HepG2 (cell line): Measurements from ENCODE around the gene ATP6V1G3. TPM values are rescaled to one million over a fixed set of nuclear protein-coding genes. Genes with fewer than 3 reads are reported as not detected.

Experiments
- ATAC-seq: fragments of 200-7000 bp; cut with Tn5 transposase; 3 replicates; pipeline ENCODE4 v1.9.1; 2020; ENCODE audit warnings: mild to moderate bottlenecking, moderate library complexity
- Bru-seq: library from RNA; stranded (reverse); fragments of 400-500 nt; gene quantifications from one replicate; lab custom pipeline; 2021; lab: Mats Ljungman, UMichigan
- BruChase-seq, 2 experiments: library from RNA; stranded (reverse); fragments of 400-500 nt; gene quantifications; one replicate each; lab custom pipeline; 2021; lab: Mats Ljungman, UMichigan
- BruUV-seq: library from RNA; stranded (reverse); fragments of 400-500 nt; replicated peaks from 2 replicates; lab custom pipeline; 2021; lab: Mats Ljungman, UMichigan
- CTCF ChIA-PET: fragments of 300-600 bp; formaldehyde crosslinking; extraction: SDS; loops from one replicate; lab custom pipeline; 2021; ENCODE audit warnings: low total read pairs, inconsistent platforms, low intra/inter-chr PET ratio; lab: Yijun Ruan, JAX
- POLR2A ChIA-PET: fragments of 350-600 bp; sonication (Branson Sonifier 250); formaldehyde crosslinking; loops from one replicate; lab custom pipeline; 2020; ENCODE audit warnings: antibody characterized with exemption, inconsistent platforms; lab: Yijun Ruan, JAX
- DNase-seq: peaks from one replicate; pipeline ENCODE4 v3.0.0-alpha.2; 2015; ENCODE audit warnings: low spot score
- FAIRE-seq: peaks from 3 replicates; lab custom pipeline; 2011; peaks lifted over from hg19 to GRCh38; lab: Jason Lieb, UNC
- H2AFZ ChIP-seq: one replicate; pipeline ENCODE4 v1.6.1; 2011; ENCODE audit warnings: low read length, inconsistent platforms
- H3K27ac ChIP-seq: fragments of 300-600 bp; 3 replicates; pipeline ENCODE4 v1.8.0; 2011; ENCODE audit warnings: mixed run types, mild to moderate bottlenecking, mixed read lengths, low read length, inconsistent platforms; ENCODE audit not compliant: insufficient read depth; ENCODE audit errors: extremely low read length
- H3K27me3 ChIP-seq, 2 experiments: fragments of 200-600 bp in 1 of 2; 2 replicates in 1 of 2; 3 replicates in 1 of 2; pipeline versions ENCODE4 v1.6.0 to v1.8.0; 2011; ENCODE audit warnings: low read length in 2 of 2, mild to moderate bottlenecking in 2 of 2, moderate library complexity in 2 of 2, inconsistent platforms in 1 of 2; ENCODE audit not compliant: insufficient read depth in 2 of 2, control insufficient read depth in 1 of 2
- H3K36me3 ChIP-seq, 2 experiments: fragments of 200-600 bp in 1 of 2; replicated peaks in 1 of 2; 2 replicates in 1 of 2; 3 replicates in 1 of 2; pipeline versions ENCODE4 v1.5.1 to v1.8.0; 2011; ENCODE audit warnings: low read length in 2 of 2, inconsistent platforms in 1 of 2; ENCODE audit not compliant: insufficient read depth in 2 of 2, control insufficient read depth in 1 of 2
- H3K4me1 ChIP-seq: 2 replicates; pipeline ENCODE4 v1.5.1; 2012; ENCODE audit warnings: low read length, inconsistent platforms; ENCODE audit not compliant: insufficient read depth
- H3K4me2 ChIP-seq: 2 replicates; pipeline ENCODE4 v1.6.0; 2011; ENCODE audit warnings: low read depth, low read length, inconsistent platforms
- H3K4me3 ChIP-seq, 3 experiments: fragments of 200-600 bp in 1 of 3; sonication (generic), shearing (Covaris generic) in 1 of 3; replicated peaks in 1 of 3; 2 replicates each; pipeline ENCODE4 v1.5.1; 2011 to 2016; ENCODE audit warnings: low read length in 3 of 3, inconsistent platforms in 2 of 3, low read depth in 2 of 3, mild to moderate bottlenecking in 2 of 3, control low read depth in 1 of 3, mixed read lengths in 1 of 3; ENCODE audit not compliant: insufficient read depth in 1 of 3
- H3K79me2 ChIP-seq: one replicate; pipeline ENCODE4 v1.6.1; 2011; ENCODE audit warnings: low read length, inconsistent platforms; ENCODE audit not compliant: insufficient read depth
- H3K9ac ChIP-seq: 2 replicates; pipeline ENCODE4 v1.6.0; 2011; ENCODE audit warnings: mild to moderate bottlenecking, low read depth, low read length, inconsistent platforms; ENCODE audit not compliant: insufficient read depth
- H3K9me3 ChIP-seq: 2 replicates; pipeline ENCODE4 v1.5.1; 2012; ENCODE audit warnings: mild to moderate bottlenecking, low read length
- H4K20me1 ChIP-seq: 2 replicates; pipeline ENCODE4 v1.6.0; 2011; ENCODE audit warnings: inconsistent platforms, mild to moderate bottlenecking, low read length, moderate library complexity; ENCODE audit not compliant: insufficient read depth
- NFYB ChIP-seq: sonication (generic); formaldehyde crosslinking; IDR thresholded peaks from 2 replicates; pipeline ENCODE4 v1.4.0; 2020; ENCODE audit warnings: missing genetic modification reagents
- TMF1 ChIP-seq: sonication (generic); formaldehyde crosslinking; IDR thresholded peaks from 2 replicates; pipeline ENCODE4 v1.8.1; 2022; ENCODE audit warnings: low read depth, missing genetic modification reagents
- ZFP36L2 ChIP-seq: sonication (generic); formaldehyde crosslinking; IDR thresholded peaks from 2 replicates; pipeline ENCODE4 v1.4.0; 2020; ENCODE audit warnings: missing genetic modification reagents
- ZNF101 ChIP-seq: sonication (generic); formaldehyde crosslinking; IDR thresholded peaks from 2 replicates; pipeline ENCODE4 v1.4.0; 2020; ENCODE audit warnings: mild to moderate bottlenecking, low read depth, missing genetic modification reagents, borderline replicate concordance
- ZNF326 ChIP-seq: sonication (generic); formaldehyde crosslinking; IDR thresholded peaks from 2 replicates; pipeline ENCODE4 v1.4.0; 2020; ENCODE audit warnings: missing genetic modification reagents, borderline replicate concordance
- WGBS: methylation state at CpG from one replicate; pipeline ENCODE4 v1.1.6; 2017; ENCODE audit warnings: low lambda C conversion rate; 5-methylcytosine and 5-hydroxymethylcytosine counted together
- in situ Hi-C: cut with HindIII; loops from 2 replicates; pipeline ENCODE4 v1.10.0; 2017; ENCODE audit warnings: low pct_unique_long_range_greater_than_20kb; ENCODE audit not compliant: extremely low pct_ligation_motif_present
- intact Hi-C: fragments of 100-400 bp; cut with micrococcal nuclease; formaldehyde crosslinking; loops from one replicate; pipeline ENCODE4 v1.10.0; 2022; ENCODE audit not compliant: unreplicated experiment
- long read RNA-seq, 2 experiments: library from RNA in 1 of 2; library from polyadenylated mRNA in 1 of 2; stranded (forward) in 1 of 2; unstranded in 1 of 2; transcript quantifications; one replicate each; pipeline ENCODE4 v2.0.0, GENCODE V29; 2019 to 2022
- polyA minus RNA-seq, 3 experiments: library from RNA; depleted of rRNA, polyadenylated mRNA; stranded (reverse); fragments of >200 nt; gene quantifications; 2 replicates each; pipeline ENCODE4 v1.2.3, GENCODE V29; 2011; ENCODE audit warnings: low replicate concordance in 1 of 3
- polyA plus RNA-seq, 8 experiments: library from polyadenylated mRNA; depleted of rRNA in 3 of 8; stranded (reverse) in 7 of 8; unstranded in 1 of 8; fragments of >200 nt; fragmentation: Illumina TruSeq in 4 of 8; extraction: Trizol in 4 of 8; gene quantifications; 2 replicates each; pipeline versions ENCODE4 v1.2.1 to v1.2.3, GENCODE V29; 2011 to 2016; ENCODE audit warnings: low read depth in 4 of 8, missing spikeins in 1 of 8, mixed read lengths in 1 of 8; ENCODE audit not compliant: insufficient read depth in 1 of 8
- total RNA-seq, 5 experiments: library from RNA; depleted of rRNA; stranded (reverse); fragments of >200 nt; fragmentation: Illumina TruSeq; extraction: Trizol; gene quantifications; 2 replicates each; pipeline ENCODE4 v1.2.3, GENCODE V29; 2016; ENCODE audit warnings: low read depth in 1 of 5
- TF ChIP-seq, protein P1 (sequence below): sonication (generic); formaldehyde crosslinking; conservative IDR thresholded peaks from 2 replicates; pipeline ENCODE4 v1.8.0; 2022; ENCODE audit warnings: low read depth, missing genetic modification reagents

Gene ATP6V1G3
- total RNA-seq (2016; rRNA removed; fragmentation: Illumina TruSeq; extraction: Trizol) (not detected in 2 replicates), polyA plus RNA-seq (2011; rRNA removed) (not detected in 2 replicates), polyA minus RNA-seq (2011; rRNA and poly(A)+ RNA removed; ENCODE audit: low replicate concordance) (not detected in 2 replicates), Bru-seq, nascent RNA (not detected), BruChase-seq, experiment 1, labeled RNA remaining after a 6-hour chase (not detected), BruChase-seq, experiment 2, labeled RNA remaining after a 2-hour chase (not detected)
- not detected in 2 replicates for total RNA-seq (2016; cell fraction: cytosol; rRNA removed; fragmentation: Illumina TruSeq; extraction: Trizol; ENCODE audit: low read depth)
- total RNA-seq (2016; cell fraction: insoluble cytoplasmic fraction; rRNA removed; fragmentation: Illumina TruSeq; extraction: Trizol) = not detected in 2 replicates
- not detected in 2 replicates for total RNA-seq (2016; cell fraction: membrane; rRNA removed; fragmentation: Illumina TruSeq; extraction: Trizol)
- total RNA-seq (2016; cell fraction: nucleus; rRNA removed; fragmentation: Illumina TruSeq; extraction: Trizol) = not detected in 2 replicates
- polyA plus RNA-seq (2011; cell fraction: cytosol; rRNA removed) = not detected in 2 replicates
- not detected in 2 replicates for polyA plus RNA-seq (2011; cell fraction: nucleus; rRNA removed)
- not detected in 2 replicates for polyA plus RNA-seq (2012)
- not detected in 2 replicates for polyA plus RNA-seq (2016; cell fraction: cytosol; fragmentation: Illumina TruSeq; extraction: Trizol; ENCODE audit: low read depth)
- not detected in 2 replicates for polyA plus RNA-seq (2016; cell fraction: insoluble cytoplasmic fraction; fragmentation: Illumina TruSeq; extraction: Trizol; ENCODE audit: low read depth)
- polyA plus RNA-seq (2016; cell fraction: membrane; fragmentation: Illumina TruSeq; extraction: Trizol; ENCODE audit: low read depth) = not detected in 2 replicates
- polyA plus RNA-seq (2016; cell fraction: nucleus; fragmentation: Illumina TruSeq; extraction: Trizol; ENCODE audit: insufficient read depth, low read depth) = not detected in 2 replicates
- polyA minus RNA-seq (2011; cell fraction: cytosol; rRNA and poly(A)+ RNA removed) = not detected in 2 replicates
- not detected in 2 replicates for polyA minus RNA-seq (2011; cell fraction: nucleus; rRNA and poly(A)+ RNA removed)
- long read RNA-seq, experiment 1 = 0 reads
- long read RNA-seq, experiment 2 = 0 reads

- WGBS = 0% methylated on average over 1 of the region's 1 CpG
- no peak for ATAC-seq
These were observed at the start of gene ATP6V1G3 for GRCh38 chr1:198540580-198540979. ATP6V1G3 (minus strand) TSS chr1:198540680; CDS start chr1:198540650, 30 bp downstream.

More at GRCh38 chr1:198540580-198540979, at the start of gene ATP6V1G3:
- BruUV-seq = no TSS peak
- no peak within 1 kb of the TSS for H3K9ac ChIP-seq
- DNase-seq (no peak), FAIRE-seq (no peak)
- intact Hi-C loops (no loop called here), in situ Hi-C loops (no loop called here)
- no peak within 1 kb of the TSS for H3K27ac ChIP-seq
- H3K79me2 ChIP-seq = no peaks in the 10 kb centered on the region
- H3K4me3 ChIP-seq = no peak within 1 kb of the TSS
- no peaks in the 10 kb centered on the region for H4K20me1 ChIP-seq
- no peak within 1 kb of the TSS for H2AFZ ChIP-seq
- H3K4me2 ChIP-seq = no peak within 1 kb of the TSS
- POLR2A ChIA-PET = interaction anchor here (0.5 kb wide), 1 partner anchor 1947 kb away, joined by 3 read pairs; no protein-coding TSS in a partner anchor
- TF ChIP-seq NFYB = no peak
- no peak for TF ChIP-seq TMF1 (CRISPR knock-in tag)
- TF ChIP-seq, protein P1, sequence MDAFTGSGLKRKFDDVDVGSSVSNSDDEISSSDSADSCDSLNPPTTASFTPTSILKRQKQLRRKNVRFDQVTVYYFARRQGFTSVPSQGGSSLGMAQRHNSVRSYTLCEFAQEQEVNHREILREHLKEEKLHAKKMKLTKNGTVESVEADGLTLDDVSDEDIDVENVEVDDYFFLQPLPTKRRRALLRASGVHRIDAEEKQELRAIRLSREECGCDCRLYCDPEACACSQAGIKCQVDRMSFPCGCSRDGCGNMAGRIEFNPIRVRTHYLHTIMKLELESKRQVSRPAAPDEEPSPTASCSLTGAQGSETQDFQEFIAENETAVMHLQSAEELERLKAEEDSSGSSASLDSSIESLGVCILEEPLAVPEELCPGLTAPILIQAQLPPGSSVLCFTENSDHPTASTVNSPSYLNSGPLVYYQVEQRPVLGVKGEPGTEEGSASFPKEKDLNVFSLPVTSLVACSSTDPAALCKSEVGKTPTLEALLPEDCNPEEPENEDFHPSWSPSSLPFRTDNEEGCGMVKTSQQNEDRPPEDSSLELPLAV (CRISPR knock-in tag) = no peak
- TF ChIP-seq ZFP36L2 (CRISPR knock-in tag) = no peak
- no peak for TF ChIP-seq ZNF101 (CRISPR knock-in tag)
- TF ChIP-seq ZNF326 (CRISPR knock-in tag) = no peak
- H3K4me1 ChIP-seq = peaks cover 4% of the 10 kb centered on the region; the same call in 1 of the 2 replicates
- no peaks in the 10 kb centered on the region for H3K27me3 ChIP-seq
- CTCF ChIA-PET = no interaction called here
- no peaks in the 10 kb centered on the region for H3K9me3 ChIP-seq
- H3K36me3 ChIP-seq = no peaks in the 10 kb centered on the region
